Ishikawa (cell line): ENCODE measurements around the gene EPS8L3.

Source experiments
- CEBPB ChIP-seq: IDR thresholded peaks from 2 replicates; pipeline ENCODE4 v1.6.1; 2012
- CREB1 ChIP-seq: IDR thresholded peaks from 2 replicates; pipeline ENCODE4 v1.6.1; 2012; ENCODE audit warnings: low read depth
- EGR1 ChIP-seq: IDR thresholded peaks from 2 replicates; pipeline ENCODE4 v1.6.1; 2012
- EP300 ChIP-seq: IDR thresholded peaks from 2 replicates; pipeline ENCODE4 v1.6.1; 2012; ENCODE audit warnings: borderline replicate concordance
- FOXM1 ChIP-seq: IDR thresholded peaks from 2 replicates; pipeline ENCODE4 v1.6.1; 2012; ENCODE audit warnings: low read depth, borderline replicate concordance
- MAX ChIP-seq: IDR thresholded peaks from 2 replicates; pipeline ENCODE4 v1.6.1; 2012
- NFIC ChIP-seq: IDR thresholded peaks from 2 replicates; pipeline ENCODE4 v1.6.1; 2012
- RAD21 ChIP-seq: IDR thresholded peaks from 2 replicates; pipeline ENCODE4 v1.6.1; 2012; ENCODE audit warnings: low read depth
- REST ChIP-seq: IDR thresholded peaks from 2 replicates; pipeline ENCODE4 v1.6.1; 2012; ENCODE audit warnings: low read depth, mild to moderate bottlenecking
- TAF1 ChIP-seq: IDR thresholded peaks from 2 replicates; pipeline ENCODE4 v1.6.1; 2012; ENCODE audit warnings: low read depth, mild to moderate bottlenecking
- TCF12 ChIP-seq: IDR thresholded peaks from 2 replicates; pipeline ENCODE4 v1.6.1; 2012; ENCODE audit warnings: low read depth
- TEAD4 ChIP-seq: IDR thresholded peaks from 2 replicates; pipeline ENCODE4 v1.6.1; 2012
- YY1 ChIP-seq: IDR thresholded peaks from 2 replicates; pipeline ENCODE4 v1.6.1; 2012; ENCODE audit warnings: low read depth
- ZBTB7A ChIP-seq: IDR thresholded peaks from 2 replicates; pipeline ENCODE4 v1.6.1; 2012; ENCODE audit warnings: low read depth
- TF ChIP-seq, protein P1 (sequence below): IDR thresholded peaks from 2 replicates; pipeline ENCODE4 v1.6.1; 2012

Gene EPS8L3

GRCh38 chr1:109765483-109765815 lies 1.7 kb upstream of the EPS8L3 start:
- TF ChIP-seq REST (no peak), CEBPB (no peak), TEAD4 (no peak), NFIC (no peak), YY1 (no peak), FOXM1 (no peak), EGR1 (no peak), TCF12 (no peak), EP300 (no peak), CREB1 (no peak)
- TF ChIP-seq, protein P1, sequence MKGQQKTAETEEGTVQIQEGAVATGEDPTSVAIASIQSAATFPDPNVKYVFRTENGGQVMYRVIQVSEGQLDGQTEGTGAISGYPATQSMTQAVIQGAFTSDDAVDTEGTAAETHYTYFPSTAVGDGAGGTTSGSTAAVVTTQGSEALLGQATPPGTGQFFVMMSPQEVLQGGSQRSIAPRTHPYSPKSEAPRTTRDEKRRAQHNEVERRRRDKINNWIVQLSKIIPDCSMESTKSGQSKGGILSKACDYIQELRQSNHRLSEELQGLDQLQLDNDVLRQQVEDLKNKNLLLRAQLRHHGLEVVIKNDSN = no peak

- no peak for TF ChIP-seq YY1
- TF ChIP-seq FOXM1 = no peak
- no peak for TF ChIP-seq CREB1
- TF ChIP-seq REST = no peak
- TF ChIP-seq EP300 = no peak
- TF ChIP-seq TAF1 = no peak
Measured at GRCh38 chr1:109764561-109765482, 1.1 kb upstream of the EPS8L3 start.

DNA sequence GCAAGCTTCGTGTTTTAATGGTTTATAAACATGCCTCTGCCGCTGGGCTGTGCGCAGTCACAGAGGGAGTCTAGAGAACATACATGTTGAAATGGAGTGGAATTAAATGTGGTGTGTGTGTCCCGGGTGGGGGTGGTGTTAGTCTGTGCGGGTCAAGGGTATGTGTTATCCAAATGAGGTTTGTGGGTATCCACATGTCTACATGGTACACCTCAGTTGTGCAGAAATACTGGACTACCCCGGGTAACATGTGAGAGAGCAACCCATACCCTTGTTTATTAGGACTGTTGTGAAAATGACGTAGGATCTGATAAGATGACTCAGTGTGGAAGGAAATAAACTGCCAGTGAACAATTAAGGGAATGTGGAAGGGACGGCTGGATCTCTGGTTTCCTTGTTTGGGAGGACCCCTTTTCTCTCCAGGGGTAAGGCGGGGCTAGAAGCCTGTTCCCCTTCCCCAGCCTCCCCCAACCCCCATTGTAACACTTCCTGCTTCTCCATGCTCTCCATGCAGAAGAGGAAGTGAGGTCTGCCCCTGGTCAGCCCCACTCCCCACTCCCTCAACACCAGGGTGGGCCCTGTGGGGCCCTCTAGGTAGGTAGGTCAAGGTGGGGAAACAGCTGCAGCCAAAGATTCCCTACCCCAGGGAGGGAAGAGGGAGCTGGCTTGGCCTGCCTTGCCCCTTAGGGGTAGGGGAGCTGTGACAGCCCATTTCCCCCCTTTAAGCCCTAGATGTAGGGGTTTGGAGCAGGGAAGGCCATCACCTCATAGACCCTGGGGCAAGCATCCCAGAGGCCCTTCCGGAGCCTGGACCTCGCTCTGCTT lies 690 bp downstream of the EPS8L3 start:
- TF ChIP-seq YY1 (no peak), REST (no peak), CEBPB (no peak), RAD21 (no peak), CREB1 (no peak), TAF1 (no peak), NFIC (no peak), TEAD4 (no peak), FOXM1 (no peak), TCF12 (no peak), ZBTB7A (no peak), MAX (no peak), EP300 (no peak), EGR1 (no peak)
- TF ChIP-seq, protein P1 = no peak

DNA sequence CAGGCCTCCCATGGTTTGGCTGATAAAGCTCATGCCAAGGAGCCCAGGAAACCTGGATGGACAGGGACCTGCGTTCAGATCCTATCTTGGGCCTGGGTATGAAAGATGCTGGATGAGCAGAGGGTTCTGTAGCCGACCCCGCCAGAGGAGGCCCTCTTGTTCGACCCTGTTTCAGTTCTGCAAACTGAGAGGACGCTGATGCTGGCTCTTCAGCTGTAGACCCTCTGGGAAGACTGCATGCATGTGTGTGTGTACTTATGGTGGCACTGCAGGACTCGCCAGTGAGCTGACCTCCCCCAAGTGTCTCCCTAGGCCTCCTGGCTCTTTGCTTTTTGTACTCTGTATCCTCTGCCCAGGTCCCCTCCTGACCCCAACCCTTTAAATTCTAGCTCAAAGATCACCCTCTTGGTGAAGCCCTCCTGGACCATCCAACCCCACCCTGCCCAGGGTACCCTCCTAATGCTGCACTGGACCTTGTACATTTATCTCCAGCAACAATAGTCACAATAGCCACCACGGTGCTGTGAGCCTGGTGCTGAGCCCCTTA lies 1.6 kb downstream of the EPS8L3 start:
- TF ChIP-seq EP300 = no peak
- no peak for TF ChIP-seq ZBTB7A
- no peak for TF ChIP-seq REST
- no peak for TF ChIP-seq RAD21
- TF ChIP-seq, protein P1 = no peak
- no peak for TF ChIP-seq FOXM1
- TF ChIP-seq TEAD4 = no peak
- no peak for TF ChIP-seq TAF1
- no peak for TF ChIP-seq TCF12
